ENCODE results near the gene RASGRF1.
"Not testable (repeated sequence)": the region's sequence is repeated elsewhere in the genome, so short reads cannot be mapped to it uniquely, and the experiment has no call there.

RASGRF1 gene, protein sequence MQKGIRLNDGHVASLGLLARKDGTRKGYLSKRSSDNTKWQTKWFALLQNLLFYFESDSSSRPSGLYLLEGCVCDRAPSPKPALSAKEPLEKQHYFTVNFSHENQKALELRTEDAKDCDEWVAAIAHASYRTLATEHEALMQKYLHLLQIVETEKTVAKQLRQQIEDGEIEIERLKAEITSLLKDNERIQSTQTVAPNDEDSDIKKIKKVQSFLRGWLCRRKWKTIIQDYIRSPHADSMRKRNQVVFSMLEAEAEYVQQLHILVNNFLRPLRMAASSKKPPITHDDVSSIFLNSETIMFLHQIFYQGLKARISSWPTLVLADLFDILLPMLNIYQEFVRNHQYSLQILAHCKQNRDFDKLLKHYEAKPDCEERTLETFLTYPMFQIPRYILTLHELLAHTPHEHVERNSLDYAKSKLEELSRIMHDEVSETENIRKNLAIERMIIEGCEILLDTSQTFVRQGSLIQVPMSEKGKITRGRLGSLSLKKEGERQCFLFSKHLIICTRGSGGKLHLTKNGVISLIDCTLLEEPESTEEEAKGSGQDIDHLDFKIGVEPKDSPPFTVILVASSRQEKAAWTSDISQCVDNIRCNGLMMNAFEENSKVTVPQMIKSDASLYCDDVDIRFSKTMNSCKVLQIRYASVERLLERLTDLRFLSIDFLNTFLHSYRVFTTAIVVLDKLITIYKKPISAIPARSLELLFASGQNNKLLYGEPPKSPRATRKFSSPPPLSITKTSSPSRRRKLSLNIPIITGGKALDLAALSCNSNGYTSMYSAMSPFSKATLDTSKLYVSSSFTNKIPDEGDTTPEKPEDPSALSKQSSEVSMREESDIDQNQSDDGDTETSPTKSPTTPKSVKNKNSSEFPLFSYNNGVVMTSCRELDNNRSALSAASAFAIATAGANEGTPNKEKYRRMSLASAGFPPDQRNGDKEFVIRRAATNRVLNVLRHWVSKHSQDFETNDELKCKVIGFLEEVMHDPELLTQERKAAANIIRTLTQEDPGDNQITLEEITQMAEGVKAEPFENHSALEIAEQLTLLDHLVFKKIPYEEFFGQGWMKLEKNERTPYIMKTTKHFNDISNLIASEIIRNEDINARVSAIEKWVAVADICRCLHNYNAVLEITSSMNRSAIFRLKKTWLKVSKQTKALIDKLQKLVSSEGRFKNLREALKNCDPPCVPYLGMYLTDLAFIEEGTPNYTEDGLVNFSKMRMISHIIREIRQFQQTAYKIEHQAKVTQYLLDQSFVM (N-terminal part only)

DNA sequence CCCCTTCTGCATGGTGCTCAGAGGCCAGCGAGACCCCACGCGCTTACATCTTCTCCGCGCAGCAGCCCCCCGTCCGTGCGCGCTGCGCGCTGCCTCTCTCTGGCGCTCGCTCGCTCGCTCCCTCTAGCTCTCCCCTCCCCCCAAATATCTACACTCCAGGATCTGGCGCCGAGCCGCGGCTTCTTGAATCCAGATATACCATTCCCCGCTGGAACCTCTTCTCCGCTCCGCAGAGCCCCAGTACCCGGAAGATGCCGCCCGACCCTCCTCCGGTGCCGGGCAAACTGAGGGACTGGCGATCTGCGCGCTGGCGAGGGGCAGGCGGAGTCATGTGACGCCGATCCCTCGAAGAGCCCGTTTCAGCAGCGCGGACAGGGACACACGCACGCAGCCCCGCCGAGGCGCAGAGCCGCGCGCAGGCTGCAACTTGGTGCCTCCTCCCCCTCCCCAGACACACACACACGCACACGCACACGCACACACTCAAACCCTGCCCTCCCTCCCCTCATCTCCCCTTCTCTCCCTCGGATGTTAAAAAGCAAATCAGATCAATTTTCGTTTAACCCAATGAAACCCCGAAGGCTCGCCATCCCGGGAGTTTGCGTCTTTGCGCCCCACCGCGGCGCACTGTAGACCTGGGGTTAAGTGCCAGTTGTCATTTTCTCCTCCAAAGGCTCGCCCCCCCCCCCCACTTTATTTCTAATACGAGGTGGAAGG is at the start of gene RASGRF1:
RASGRF1 (minus strand) TSS at position 294 of the 717 bp plus-strand sequence; CDS start at position 12, 282 bp downstream.
- FAIRE-seq: no peak

DNA sequence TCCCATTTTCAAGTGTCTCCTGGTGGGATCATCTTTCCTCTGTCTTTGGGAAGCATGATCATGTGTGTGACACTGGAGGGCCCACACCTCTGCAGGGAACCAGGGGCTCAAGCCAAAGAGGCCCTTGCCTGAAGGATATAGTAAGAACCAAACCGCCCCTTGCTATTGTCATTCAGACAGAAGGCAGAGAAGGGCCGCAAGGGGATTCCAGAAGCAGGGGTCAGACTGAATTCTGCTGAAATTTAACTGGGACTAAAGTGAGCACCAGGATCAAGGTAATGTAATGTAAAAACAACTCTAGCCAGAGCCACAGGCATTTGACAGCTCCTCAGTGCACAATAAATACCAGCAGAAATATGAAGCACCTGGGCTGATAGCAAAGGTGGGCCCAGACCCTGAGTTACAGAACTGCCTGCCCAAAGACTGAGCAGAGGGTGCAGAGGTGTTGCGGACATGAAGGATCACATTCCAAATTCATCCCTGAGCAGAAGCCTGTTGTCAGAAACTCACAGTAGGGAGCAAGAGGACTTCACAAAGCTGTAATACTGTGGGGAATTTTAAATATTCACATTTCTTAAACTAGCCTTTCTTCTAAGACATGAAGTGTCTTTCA is 46.0 kb upstream of the RASGRF1 start:
- no peak for FAIRE-seq

DNA sequence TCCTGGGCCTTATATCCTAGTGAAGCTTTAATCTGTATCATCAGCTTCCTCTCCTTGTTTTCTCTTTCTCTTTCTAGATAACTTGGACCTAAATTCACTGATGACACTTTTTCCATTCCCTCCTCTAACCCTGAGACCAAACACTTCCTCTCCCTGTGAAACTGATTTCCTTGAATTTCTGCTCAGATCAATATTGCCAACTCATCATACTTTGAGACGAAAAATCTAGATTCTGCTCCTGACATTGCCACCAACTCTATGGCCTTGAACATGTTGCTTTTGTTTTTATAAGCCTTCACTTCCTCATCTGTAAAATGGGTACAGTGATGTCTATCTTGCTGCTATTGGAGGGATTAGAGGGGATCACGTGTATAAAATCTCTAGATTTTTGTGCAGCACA is 42.7 kb upstream of the RASGRF1 start:
- no peak for FAIRE-seq

DNA sequence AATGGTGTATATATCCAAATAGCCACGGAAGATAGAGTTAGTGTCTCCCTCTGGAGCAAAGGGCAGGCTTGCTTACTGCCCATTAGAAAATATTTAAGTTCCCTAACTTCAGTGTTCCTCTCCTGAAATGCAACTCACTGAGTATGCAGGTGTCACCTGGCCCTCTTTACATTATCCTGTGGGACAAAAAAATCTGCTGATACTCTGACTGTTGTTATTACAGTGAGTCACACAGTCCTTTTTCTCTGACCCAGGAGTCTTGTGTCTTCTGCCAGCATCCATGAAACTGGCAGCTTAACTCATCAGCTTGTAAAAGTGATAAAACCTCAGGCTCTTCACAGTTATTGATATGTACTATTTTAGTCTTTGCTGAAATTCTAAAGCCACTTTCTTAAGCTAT is 42.2 kb upstream of the RASGRF1 start:
- FAIRE-seq: no peak

DNA sequence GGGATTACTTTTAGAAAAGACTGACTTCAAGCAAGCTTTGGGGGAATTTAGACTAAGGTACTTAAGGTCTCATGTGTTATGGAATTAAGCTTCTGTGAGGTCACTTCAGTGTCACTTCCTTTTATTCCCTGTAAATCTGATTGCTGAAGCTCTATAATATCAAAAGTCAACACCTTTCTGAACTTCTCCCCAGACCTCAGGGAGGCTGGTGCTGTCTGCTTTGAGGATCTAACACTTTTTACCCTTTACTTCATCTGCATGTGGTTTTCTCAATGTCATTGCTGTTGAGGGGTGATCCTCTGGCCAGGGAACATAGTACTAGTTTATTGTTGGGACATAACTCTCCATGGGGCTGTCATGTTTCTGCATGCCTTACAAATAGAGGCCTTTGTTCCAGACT is 41.8 kb upstream of the RASGRF1 start:
- FAIRE-seq: no peak

DNA sequence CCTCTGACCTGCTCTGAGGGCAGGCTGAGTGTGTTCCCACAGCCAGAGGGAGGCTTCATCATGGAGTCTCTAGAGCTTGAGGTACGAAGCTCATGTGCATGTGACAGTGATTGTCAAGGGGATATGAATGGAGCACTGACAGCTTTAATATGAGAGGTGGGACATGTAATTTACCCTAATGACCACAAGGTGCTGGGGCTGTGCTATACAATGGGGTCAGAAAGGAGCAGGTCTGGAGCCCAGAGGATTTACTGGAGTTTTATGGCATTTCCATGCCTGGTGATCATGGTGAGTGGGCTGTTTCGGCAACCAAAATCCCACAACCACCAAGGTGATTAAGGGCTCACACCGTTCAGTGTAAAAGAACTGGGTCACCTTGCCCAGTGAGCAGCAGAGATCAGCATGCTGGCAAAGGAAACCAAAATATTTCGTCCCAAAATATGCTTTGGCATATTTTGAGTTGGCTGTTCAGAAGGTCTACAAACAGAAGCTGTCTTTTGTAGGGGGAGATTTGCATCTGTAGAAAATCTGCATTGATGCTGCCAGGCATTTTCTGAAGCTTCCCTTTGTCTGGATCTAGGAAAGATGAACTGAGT is 40.1 kb upstream of the RASGRF1 start:
- no peak for FAIRE-seq

DNA sequence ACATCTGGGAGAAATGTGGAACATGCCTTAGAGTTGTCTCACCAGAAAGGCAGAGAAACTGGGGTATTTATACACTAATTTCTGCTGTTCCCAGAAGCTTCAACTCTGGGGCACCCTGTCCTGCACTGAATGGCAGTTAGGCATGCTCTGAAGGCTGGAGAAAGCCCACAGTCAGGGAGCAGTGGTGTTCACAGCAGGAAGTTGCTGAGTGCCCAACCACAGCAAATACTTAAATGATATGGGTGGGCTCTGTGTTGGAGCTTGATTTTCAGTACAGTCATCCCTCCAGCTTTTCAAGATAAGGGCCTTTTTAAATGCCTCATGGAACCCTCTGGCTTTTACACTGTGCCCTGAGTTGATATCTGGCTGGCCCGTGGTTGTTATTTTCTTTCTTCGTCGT is 38.7 kb upstream of the RASGRF1 start:
- FAIRE-seq: no peak

DNA sequence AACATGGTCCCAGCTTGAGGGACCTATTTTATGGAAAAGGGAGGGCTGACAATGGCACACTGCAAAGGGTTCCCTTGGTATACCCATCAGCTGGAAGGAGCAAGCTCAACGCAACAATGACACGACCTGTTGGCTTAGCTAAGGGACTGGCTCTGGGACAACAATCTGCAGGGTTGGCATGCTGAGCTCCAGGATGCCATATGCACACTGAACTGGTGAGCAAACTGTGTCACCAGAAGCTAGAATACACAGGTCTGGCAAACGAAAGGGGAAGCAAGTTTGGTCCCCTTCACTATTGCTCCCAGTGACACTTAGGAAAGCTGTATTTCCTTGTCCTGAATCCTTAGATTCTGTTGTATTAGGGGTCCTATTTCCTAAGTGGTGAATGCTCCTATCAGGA is 38.0 kb upstream of the RASGRF1 start:
- no peak for FAIRE-seq

DNA sequence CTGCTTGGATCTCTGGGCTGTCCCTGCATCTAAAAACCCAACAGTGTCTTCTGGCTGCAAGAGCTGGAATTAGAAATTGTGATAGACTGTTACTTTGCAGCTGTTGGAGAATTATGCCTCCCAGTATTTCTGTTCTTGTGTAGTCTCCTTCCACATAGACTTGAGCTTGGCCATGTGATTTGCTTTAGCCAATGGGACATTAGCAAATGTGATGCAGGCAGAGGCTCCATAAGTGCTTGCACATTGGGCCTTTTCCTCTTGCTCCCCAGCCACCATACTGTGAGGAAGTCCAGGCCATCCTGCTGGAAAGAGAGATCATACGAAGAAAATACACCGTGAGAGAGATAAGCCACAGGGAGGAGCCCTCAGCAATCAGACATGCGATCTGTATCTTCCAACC is 33.8 kb upstream of the RASGRF1 start:
- FAIRE-seq: no peak

DNA sequence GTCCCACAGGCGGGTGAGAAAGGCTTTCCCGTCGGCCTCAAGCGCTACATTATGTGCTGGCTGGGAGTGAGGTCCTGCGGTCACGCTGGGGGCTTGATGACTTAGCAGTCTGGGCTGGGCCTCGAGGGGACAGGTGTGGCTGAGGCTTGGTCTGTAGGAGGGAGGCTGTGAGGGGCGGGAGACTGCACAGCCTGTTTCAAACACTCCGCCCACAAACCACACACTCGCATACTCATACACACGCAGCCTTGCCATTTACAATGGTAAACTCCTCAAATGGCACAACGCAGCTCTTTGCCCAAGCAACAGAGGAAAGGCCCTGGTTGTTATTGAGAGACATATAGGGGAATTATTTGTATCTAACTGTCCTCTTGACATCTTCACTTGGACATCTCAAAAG is 32.4 kb upstream of the RASGRF1 start:
- FAIRE-seq: no peak

DNA sequence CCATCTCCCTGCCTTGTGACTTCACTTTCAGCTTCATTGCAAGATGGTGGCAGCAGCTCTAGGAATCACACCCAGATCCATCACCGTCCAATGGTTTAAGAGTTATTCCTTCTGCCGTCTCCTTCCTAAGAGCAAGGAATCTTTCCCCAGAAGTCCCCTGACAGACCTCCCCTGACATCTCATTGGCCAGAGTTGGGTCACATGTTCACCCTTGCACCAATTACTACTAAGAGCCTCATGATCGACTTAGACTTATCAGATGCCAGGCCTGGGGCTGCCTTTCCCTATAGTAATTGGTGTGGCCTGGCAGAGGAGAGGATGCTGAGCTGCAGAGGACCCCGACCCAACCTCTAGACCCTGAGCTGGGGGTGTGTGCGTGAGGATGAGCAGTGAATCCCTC is 31.8 kb upstream of the RASGRF1 start:
- FAIRE-seq: no peak

DNA sequence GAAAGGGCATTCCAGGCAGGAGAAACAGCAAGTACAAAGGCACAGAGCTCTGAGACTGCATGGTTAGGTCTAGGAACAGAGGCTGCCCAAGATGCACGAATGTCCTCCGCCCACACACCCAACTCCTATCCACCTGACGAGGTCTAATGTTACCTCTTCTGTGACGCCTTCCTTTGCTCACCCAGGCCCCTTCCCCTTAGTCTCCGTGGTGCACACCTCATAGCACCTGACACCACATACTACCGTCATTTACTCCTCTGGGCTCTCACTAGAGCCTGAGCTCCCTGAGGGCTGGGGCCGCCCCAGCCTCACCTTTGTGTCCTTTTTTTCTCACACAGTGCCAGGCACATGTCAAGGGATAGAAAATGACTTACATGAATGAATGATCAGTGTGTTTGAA is 31.0 kb upstream of the RASGRF1 start:
- FAIRE-seq: no peak

DNA sequence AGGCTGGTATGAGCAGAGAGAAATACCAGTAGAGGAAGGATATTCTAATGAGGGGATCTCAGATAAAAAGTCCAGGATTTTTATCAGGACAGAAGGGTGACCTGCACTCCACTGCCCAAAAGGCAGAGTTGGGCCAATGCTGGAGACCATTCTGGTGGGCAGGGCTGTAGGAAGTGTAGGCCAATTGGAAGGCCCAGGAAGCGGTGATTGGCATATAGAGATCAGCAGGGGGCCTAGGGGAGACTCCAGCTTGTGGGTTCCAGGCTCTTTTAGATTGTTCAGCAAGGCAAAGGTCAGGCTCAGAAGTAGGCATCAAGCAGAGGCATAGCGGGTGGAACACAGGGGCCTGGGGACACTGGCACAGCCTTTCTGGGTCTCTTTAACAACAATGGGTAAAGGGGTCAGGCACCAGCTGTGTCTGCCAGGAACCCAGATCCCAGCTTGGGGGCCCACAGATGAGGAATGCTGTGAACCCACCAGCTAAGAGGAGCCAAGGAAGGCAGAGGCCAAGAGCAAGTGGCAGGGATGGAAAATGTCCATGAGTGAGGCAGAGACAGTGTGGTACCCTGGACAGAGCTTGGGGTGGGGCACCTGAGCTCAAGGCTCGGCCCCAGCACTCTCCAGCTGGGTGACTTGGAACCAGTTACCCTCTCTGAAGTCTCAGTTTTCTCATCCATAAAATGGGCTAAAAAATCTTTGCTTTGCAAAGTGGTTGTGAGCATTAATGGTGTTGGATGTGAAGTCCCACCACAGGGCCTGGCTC is 27.0 kb upstream of the RASGRF1 start:
- FAIRE-seq: no peak

DNA sequence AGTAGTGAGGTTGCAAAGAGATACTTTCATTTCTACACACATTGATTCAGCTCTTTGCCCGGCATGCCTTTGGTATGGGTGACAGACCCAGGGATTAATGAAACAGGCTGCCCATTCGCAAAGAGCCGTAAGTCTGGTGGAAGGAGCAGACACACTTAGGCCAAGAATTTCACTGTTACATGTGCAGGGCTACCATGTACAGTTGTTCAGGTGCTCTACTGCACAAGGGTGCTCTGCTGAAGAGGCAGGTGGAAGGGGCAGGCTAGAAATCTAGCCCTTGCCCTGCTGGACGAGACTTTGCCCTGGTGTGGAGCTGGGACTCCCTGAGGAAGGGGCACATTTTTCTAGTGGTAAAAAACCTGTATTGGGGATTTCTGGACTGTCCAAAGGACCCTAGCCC is 26.2 kb upstream of the RASGRF1 start:
- no peak for FAIRE-seq

DNA sequence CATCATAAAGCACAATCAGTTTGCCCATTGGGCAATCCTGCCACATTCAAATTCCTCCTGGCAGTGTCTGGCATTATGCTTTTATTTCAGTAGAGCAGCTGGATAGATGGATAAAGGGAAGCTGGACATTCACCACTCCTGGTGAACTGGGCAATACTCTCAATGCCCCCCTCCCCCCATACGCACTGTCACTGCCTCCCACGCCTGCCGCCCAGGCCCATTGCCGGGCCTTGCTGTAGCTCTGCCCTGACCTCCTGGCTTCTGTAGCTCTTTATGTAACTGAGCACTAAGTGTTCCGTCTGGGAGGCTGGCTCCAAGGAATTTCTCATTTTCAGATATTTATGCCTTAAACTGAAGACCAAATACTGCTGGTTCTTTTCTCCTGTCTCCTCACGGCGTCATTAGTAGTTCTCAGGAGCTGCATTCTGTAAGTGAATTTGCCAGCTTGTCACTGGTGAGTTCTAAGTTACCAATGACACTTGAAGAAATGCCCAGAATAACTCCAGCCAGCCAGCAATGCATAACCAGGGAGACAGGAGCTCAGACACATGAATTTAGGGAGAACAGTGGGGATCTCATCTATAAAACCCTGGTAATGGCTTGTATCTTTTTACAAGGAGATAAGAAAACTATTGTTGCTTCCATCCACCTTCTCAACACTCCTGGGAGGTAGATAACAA is 25.5 kb upstream of the RASGRF1 start:
- no peak for FAIRE-seq

DNA sequence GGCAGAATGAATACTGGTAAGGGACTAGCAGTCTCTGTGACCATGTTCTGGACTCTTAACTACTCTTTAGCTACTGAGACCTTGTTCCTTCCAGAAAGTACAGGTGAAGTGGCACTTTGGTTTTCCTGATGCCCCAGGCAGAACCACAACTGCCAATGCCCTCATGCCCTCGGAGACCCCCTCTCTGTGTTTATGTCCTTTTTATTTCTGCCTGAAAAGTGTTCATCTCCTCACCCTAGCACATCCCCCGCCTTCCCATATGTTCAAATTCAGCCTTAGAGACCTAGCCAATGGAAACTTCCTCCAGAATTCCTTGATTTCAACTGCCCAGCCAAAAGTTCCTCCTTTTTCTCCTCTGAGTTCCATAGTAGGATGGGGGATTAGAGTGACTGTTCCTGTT is 23.3 kb upstream of the RASGRF1 start:
- FAIRE-seq: no peak

DNA sequence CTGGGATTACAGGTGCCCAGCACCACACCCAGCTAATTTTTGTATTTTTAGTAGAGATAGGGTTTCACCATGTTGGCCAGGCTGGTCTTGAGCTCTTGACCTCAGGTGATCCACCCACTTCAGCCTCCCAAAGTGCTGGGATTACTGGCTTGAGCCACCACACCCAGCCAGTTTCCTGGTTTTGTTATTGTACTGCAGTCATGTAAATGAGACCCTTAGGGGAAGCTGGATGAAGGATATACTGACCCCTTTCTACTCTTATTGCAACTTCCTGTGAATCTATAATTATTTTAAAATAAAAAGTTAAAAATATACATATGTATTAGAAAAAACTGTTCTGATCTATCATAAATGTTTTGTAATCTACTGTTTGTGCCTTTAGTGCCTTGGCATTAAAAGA is 20.8 kb upstream of the RASGRF1 start:
- not testable (repeated sequence) for FAIRE-seq

DNA sequence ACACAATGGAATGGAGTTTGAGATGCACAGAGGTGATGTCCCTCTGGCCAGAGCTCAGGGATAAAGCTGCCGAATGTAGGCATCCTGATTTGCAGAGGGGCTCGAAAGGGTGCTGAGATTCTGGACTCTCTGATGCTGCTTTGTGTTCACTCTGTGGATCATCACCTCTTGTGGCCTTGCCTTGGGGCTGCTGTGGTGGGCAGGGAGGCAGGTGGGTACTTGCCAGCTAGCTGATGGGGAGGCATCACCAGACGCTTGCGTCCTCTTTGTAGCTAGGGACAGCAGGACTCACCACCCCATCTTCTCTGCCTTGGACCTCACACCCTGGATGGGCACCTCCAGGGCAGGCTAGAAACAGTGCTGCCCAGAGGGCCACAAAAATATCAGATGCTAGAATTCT is 14.6 kb upstream of the RASGRF1 start:
- no peak for FAIRE-seq

DNA sequence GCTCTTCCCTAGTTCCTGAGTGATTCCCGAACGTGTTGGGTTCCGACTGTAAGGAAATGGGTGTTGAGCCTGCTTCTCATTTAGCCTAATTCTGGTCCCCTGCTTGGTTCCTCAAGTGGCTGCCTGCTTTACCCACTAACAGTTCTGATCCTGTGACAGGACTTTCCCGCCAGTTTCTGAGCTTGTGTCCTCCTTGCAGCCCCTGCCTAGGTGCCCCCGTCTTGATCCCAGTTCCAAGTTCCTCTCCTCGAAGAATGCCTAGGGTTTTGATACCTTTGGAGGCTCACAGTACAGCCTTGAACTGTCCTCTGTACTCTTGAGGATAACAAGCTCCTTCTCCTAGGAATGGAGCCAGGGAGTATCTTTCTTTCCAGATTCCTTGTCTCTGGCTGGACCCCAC is 12.0 kb upstream of the RASGRF1 start:
- no peak for FAIRE-seq

DNA sequence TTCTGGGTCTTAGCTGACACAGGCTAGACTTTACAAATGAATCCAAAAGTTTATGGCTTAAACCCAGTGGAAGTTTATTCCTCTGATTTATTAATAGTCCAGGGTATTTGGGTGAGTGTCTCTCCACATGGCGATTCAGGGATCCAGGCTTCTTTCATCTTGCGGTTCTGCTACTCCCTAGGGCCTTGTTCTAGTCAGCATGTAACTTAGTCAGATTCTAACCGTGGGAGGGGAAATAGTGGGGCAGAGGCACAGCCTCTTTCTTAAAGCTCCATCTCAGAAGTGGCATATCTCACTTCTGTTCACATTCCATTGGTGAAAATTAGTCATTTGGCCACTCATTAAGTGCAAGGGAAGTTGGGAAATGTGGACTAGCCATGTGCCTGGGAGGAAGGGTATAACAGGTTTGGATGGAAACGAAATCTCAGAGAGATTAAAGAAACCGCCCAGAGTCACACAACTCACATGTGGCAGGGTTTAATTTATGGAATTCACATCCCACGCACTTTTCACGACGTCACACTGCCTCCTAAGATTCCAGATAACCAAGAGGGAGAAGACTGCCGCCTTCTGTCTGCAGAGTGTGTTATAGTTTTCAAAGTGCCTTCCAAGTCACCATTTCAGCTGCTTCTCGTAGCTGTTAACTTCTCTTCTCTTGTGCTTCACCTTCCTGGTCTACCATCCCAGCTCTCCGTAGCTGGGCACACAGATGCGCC is 11.4 kb upstream of the RASGRF1 start:
- no peak for FAIRE-seq
